ES-I3 (cell line): ENCODE measurements around the gene STPG4.
"Not testable (repeated sequence)": the region's sequence is repeated elsewhere in the genome, so short reads cannot be mapped to it uniquely, and the experiment has no call there.

Experiments used
- H3K36me3 ChIP-seq: 2 replicates; pipeline ENCODE4 v1.6.1; 2013; ENCODE audit warnings: mild to moderate bottlenecking, low read length, control low read depth, moderate library complexity; ENCODE audit not compliant: insufficient read depth
- H3K4me1 ChIP-seq: 2 replicates; pipeline ENCODE4 v1.6.1; 2013; ENCODE audit warnings: mild to moderate bottlenecking, control low read depth, low read length; ENCODE audit not compliant: insufficient read depth
- H3K9ac ChIP-seq: 2 replicates; pipeline ENCODE4 v1.6.1; 2013; ENCODE audit warnings: low read depth, mild to moderate bottlenecking, low read length, moderate library complexity
- H3K9me3 ChIP-seq: 2 replicates; pipeline ENCODE4 v1.6.1; 2013; ENCODE audit warnings: mild to moderate bottlenecking, low read length, moderate library complexity; ENCODE audit not compliant: control insufficient read depth, insufficient read depth

The STPG4 gene

DNA sequence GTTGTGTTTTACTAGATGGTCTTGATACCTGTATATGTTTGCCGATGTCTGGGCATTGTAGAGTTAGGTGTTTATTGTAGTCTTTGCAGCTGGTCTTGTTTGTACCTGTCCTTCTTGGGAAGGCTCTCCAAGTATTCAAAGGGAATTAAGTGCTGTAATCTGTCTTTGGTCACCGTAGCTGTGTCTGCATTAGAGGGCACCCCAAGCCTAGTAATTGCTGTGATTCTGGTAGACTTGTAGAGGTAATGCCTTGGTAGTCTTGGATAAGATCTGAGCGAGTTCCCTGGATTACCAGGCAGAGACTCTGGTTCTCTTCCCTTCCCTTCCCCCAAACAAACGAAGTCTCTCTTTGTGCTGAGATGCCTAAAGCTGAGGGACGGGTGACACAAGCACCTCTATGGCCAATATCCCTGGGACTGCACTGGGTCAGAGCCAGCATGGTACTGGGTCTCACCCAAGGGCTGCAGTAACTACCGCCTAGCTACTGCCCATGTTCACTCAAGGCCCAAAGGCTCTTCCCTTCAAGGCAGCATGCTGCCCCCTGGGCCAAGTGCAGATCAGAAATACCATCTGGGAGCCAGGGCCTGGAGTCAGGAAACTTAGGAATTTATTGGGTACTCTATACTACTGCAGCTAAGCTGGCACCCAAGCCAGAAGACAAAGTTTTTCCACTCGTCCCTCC lies 27.1 kb downstream of the STPG4 start:
- peaks cover 9% of the 10 kb centered on the region; the same call in 1 of the 2 replicates for H3K4me1 ChIP-seq
- no peaks in the 10 kb centered on the region for H3K36me3 ChIP-seq
- H3K9ac ChIP-seq, result no peak overlapping the region
- no peaks in the 10 kb centered on the region for H3K9me3 ChIP-seq

DNA sequence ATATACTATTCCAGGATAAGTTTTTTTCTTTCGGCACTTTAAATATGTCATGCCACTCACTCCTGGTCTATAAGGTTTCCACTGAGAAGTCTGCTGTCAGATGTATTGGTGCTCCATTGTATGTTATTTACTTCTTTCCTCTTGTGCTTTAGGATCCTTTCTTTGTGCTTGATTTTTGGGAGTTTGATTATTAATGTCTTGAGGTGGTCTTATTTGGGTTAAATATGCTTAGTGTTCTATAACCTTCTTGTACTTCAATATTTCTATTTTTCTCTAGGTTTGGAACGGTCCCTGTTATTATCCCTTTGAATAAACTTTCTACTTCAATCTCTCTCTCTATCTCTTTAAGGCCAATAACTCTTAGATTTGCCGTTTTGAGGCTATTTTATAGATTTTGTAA lies 28.3 kb downstream of the STPG4 start:
- H3K9me3 ChIP-seq, result no peaks in the 10 kb centered on the region
- H3K36me3 ChIP-seq, result no peaks in the 10 kb centered on the region
- no peak overlapping the region for H3K9ac ChIP-seq
- peaks cover 9% of the 10 kb centered on the region; the same call in 1 of the 2 replicates for H3K4me1 ChIP-seq

DNA sequence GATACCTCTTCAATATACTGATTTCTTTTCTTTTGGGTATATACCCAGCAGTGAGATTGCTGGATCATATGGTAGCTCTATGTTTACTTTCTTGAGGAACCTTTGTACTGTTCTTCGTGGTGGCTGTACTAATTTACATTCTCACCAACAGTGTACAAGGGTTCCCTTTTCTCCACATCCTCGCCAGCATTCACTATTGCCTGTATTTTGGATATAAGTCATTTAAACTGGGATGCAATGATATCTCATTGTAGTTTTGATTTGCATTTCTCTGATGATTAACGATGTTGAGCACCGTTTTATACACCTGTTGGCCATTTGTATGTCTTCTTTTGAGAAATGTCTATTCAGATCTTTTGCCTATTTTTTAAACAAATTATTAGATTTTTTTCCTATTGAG lies 30.4 kb downstream of the STPG4 start:
- H3K9ac ChIP-seq, H3K36me3 ChIP-seq, H3K9me3 ChIP-seq: not testable (repeated sequence)
- H3K4me1 ChIP-seq, result peaks cover 19% of the 10 kb centered on the region

DNA sequence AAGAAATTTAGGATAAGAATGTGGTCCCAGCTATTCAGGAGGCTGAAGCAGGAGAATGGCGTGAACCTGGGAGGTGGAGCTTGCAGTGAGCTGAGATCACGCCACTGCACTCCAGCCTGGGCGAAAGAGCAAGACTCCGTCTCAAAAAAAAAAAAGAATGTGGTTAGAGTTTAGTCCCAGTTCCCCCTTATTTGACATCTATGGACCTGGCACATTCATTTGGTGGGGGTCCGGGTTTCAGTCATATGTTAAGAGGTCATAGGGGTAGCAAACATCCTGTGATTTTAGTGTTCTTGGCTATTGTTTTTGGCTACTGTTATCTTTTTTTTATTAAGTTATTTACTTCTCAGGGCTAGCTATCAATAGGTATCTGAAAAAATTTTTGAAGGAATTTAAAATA lies 34.7 kb downstream of the STPG4 start:
- not testable (repeated sequence) for H3K36me3 ChIP-seq, H3K4me1 ChIP-seq, H3K9ac ChIP-seq, H3K9me3 ChIP-seq

DNA sequence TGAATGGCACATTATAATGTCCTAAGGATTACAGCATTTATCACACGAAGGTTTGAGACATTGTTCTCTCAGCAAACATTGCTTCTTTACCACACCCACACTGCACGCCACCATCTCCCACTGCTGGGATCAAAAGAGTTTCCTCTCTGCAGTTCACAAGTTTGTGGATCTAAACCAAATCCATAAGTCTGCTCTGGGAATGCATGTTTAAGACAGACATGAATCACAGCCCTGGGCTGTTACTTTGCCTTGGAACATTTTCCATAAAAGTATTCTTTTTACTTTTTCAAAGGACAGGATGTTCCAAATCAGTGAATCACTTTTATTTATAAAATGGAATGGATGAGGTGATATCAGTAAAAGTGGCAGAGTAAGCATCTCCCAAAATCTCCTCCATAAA lies 36.1 kb downstream of the STPG4 start:
- H3K4me1 ChIP-seq, result peaks cover 10% of the 10 kb centered on the region
- H3K36me3 ChIP-seq, result no peaks in the 10 kb centered on the region
- H3K9ac ChIP-seq, result no peak overlapping the region
- H3K9me3 ChIP-seq, result no peaks in the 10 kb centered on the region

DNA sequence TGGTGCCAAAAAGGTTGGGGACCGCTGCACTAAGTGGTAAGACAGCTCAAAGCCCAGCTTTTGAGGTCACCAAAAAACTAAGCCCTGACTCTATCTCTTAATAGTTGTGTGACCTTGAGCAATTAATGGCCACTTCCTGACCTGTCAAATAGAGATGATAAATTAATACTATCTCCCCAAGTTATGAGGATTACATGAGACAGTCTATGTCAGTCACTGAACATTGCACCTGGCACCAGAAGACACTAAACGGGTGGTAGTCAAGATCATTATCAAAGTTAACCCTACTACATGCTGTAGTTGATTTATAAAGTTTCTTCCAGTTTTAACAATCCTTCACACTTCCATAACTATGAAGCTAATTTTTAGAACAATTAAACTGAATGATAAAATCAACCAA lies 36.5 kb downstream of the STPG4 start:
- no peak overlapping the region for H3K9ac ChIP-seq
- H3K36me3 ChIP-seq, result no peaks in the 10 kb centered on the region
- H3K9me3 ChIP-seq, result no peaks in the 10 kb centered on the region
- H3K4me1 ChIP-seq, result peaks cover 10% of the 10 kb centered on the region

DNA sequence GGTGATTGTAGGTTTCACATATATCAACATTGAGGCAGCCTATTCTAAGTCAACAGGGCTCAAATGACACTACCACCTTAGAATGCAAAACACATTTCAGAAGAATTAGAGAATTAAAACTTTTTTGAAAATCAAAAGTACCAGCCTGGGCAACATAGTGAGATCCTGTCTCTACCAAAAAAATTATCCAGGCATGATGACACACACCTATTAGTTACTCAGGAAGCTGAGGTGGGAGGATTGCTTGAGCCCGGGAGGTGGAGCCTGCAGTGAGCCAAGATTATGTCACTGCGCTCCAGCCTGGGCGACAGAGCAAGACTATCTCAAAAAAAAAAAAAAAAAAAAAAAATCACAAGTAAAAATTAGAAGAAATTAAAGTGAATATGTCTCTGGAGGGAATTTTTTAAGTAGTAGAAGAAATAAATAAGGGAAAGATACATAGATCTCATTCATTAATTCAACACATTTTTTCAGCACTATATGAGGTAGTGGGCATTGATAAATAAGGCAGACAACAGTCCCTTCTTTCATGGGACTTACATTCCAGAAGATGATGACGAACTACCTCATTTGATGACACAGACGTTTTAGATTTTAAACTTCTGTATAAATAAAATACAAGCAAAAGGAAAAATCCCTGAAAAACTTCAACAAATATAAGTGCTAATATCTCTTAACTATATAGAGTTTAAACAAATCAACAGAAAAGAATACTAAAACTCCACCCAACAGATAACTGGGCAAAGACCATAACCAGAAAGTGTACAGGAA lies 42.3 kb downstream of the STPG4 start:
- H3K36me3 ChIP-seq, result no peaks in the 10 kb centered on the region
- H3K4me1 ChIP-seq, result no peaks in the 10 kb centered on the region
- H3K9me3 ChIP-seq, result no peaks in the 10 kb centered on the region; the same call in 1 of the 2 replicates
- no peak overlapping the region for H3K9ac ChIP-seq

DNA sequence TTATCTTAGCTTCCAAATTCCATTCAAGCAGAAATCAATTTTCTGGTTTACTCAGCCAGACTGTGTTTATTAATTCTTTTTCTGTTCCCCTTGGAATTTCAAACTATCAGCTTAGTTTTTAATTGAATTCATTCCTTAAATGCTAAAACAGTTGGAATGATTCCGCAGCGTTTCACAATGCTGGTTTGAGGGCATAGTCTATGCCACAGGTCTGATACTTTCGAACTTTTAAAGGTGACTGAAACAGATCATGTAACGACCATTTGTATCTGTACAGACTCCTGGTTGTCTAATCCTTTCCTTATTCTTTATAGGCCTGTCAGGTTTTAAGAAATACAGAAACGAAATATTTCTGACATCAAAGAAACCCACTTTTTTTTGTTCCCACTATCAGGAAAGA lies 45.4 kb downstream of the STPG4 start:
- H3K36me3 ChIP-seq, result no peaks in the 10 kb centered on the region
- no peaks in the 10 kb centered on the region for H3K4me1 ChIP-seq
- H3K9me3 ChIP-seq, result no peaks in the 10 kb centered on the region; the same call in 1 of the 2 replicates
- H3K9ac ChIP-seq, result no peak overlapping the region

DNA sequence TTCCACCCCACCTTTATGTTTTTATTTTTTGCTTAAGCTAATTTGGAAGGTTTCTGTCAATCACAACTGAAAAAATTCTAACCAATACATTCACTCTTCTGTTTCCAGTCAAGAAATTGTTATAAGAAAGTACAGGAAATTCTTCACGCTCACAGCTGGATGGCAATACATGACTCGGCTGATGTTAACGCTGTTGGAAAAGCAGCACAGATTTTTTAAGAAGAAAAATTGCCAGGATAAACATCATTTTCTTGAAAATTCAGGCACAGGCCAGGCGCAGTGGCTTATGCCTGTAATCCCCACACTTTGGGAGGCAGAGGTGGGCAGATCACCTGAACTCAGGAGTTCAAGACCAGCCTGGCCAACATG lies 46.1 kb downstream of the STPG4 start:
- no peaks in the 10 kb centered on the region for H3K36me3 ChIP-seq
- H3K9ac ChIP-seq, result no peak overlapping the region
- no peaks in the 10 kb centered on the region for H3K4me1 ChIP-seq
- no peaks in the 10 kb centered on the region; the same call in 1 of the 2 replicates for H3K9me3 ChIP-seq

DNA sequence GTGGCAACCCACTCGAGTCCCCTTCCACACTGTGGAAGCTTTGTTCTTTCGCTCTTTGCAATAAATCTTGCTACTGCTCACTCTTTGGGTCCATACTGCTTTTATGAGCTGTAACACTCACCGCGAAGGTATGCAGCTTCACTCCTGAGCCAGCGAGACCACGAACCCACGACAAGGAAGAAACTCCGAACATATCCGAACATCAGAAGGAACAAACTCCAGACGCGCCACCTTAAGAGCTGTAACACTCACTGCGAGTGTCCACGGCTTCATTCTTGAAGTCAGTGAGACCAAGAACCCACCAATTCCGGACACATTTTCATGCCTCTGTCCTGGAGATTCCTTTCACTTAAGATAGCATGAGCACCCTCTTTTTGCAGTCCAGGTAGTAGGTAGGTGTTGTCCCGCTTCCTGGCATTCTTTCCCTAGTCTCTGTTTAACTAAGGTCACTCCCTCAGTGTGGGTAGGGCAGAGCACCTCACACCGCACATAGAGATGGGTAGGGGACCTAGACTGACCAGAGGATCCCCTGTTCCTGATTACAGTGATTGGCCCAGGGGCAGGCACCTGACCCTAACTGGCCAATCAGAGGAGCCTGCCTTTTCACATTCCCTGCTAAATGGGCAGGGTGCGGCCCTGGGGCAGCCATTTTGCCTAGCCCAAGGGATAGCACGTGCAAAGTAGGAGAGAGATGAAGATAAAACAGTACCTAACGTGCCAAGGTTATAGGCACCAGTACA lies 46.7 kb downstream of the STPG4 start:
- H3K4me1 ChIP-seq, H3K36me3 ChIP-seq, H3K9ac ChIP-seq, H3K9me3 ChIP-seq: not testable (repeated sequence)

DNA sequence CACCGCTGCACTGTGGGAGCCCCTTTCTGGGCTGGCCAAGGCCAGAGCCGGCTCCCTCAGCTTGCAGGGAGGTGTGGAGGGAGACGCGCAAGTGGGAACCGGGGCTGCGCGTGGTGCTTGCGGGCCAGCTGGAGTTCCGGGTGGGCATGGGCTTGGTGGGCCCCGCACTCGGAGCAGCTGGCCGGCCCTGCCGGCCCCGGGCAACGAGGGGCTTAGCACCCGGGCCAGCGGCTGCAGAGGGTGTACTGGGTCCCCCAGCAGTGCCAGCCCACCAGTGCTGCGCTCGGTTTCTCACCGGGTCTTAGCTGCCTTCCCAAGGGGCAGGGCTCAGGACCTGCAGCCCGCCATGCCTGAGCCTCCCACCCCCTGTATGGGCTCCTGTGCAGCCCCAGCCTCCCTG lies 47.9 kb downstream of the STPG4 start:
- H3K9me3 ChIP-seq, H3K9ac ChIP-seq, H3K4me1 ChIP-seq, H3K36me3 ChIP-seq: not testable (repeated sequence)

DNA sequence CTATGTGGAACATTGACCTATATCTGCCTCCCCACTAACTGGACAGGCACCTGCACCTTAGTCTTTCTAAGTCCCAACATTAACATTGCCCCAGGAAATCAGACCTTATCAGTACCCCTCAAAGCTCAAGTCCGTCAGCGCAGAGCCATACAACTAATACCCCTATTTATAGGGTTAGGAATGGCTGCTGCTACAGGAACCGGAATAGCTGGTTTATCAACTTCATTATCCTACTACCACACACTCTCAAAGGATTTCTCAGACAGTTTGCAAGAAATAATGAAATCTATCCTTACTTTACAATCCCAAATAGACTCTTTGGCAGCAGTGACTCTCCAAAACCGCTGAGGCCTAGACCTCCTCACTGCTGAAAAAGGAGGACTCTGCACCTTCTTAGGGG lies 48.9 kb downstream of the STPG4 start:
- not testable (repeated sequence) for H3K9me3 ChIP-seq, H3K36me3 ChIP-seq, H3K9ac ChIP-seq, H3K4me1 ChIP-seq

DNA sequence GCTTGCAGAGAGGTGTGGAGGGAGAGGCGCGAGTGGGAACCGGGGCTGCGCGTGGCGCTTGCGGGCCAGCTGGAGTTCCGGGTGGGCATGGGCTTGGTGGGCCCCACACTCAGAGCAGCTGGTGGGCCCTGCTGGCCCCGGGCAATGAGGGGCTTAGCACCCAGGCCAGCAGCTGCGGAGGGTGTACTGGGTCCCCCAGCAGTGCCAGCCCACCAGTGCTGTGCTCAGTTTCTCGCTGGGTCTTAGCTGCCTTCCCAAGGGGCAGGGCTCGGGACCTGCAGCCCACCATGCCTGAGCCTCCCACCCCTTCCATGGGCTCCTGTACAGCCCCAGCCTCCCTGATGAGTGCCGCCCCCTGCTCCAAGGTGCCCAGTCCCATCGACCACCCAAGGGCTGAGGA lies 55.4 kb downstream of the STPG4 start:
- not testable (repeated sequence) for H3K9ac ChIP-seq, H3K36me3 ChIP-seq, H3K4me1 ChIP-seq, H3K9me3 ChIP-seq

DNA sequence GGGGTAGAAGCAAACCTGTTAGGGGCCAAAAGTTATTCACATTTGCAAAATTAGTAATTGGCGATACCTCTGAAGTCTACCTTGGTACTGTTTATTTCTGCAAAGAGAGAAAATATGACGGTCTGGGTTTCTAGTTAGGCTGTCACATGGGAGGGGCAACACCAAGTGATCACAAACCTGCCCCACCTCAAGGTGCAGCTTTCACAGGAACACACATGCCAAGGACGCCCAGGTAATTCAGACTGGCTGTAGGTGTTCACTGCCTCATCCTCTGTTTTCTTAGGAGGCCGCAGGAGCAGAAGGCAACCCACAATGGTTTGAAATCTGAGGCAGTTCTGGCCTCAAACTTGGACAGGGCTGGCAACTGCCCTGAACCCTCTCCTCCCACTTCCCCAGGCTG lies 56.2 kb downstream of the STPG4 start:
- no peaks in the 10 kb centered on the region for H3K4me1 ChIP-seq
- no peaks in the 10 kb centered on the region for H3K9me3 ChIP-seq

DNA sequence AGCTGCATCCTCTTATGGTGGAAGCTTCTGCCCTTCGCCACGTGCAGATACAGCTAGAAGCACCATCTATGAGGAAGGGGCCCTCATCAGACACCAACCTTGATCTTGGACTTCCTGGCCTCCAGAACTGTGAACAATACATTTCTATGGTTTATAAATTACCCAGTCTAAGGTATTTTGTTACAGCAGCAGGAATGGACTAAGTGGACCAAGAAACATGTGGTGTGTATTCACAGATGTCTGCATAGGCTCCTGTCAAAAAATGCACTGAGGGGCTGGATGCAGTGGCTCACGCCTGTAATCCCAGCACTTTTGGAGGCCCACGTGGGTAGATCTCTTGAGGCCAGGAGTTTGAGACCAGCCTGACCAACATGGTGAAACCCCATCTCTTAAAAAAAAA lies 57.5 kb downstream of the STPG4 start:
- Histone ChIP-seq H3K36me3 (no peaks in the 10 kb centered on the region), H3K9ac (no peak overlapping the region), H3K9me3 (no peaks in the 10 kb centered on the region), H3K4me1 (no peaks in the 10 kb centered on the region)

More for the DNA sequence above, 56.2 kb downstream of the STPG4 start:
- H3K9ac ChIP-seq, result no peak overlapping the region
- H3K36me3 ChIP-seq, result no peaks in the 10 kb centered on the region
